ENCODE results near the gene LONRF2. TPM values are rescaled to one million over a fixed set of nuclear protein-coding genes. Genes with fewer than 3 reads are reported as not detected.

The LONRF2 gene
- total and polyA plus RNA-seq, 2 experiments from 2014 or later: 0.69 to 1.9 TPM

DNA sequence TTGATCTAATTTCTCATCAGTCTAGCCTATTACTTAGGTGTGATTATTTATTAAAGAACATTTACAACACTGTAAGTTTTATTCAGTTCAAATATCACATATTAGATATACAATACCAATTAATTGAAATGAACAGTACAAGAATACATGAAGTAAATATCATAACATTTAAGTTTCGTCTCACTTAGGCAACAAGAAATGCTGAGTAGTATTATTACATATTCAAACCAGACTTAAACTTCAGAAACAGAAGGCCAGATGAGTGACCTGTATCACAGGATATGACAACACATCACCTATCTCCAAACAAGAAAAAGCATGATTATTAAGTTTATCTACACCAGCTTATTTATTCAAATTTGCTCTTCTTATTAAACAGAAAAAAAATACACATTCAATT lies 48.9 kb downstream of the LONRF2 start:
- TF ChIP-seq, protein P1, sequence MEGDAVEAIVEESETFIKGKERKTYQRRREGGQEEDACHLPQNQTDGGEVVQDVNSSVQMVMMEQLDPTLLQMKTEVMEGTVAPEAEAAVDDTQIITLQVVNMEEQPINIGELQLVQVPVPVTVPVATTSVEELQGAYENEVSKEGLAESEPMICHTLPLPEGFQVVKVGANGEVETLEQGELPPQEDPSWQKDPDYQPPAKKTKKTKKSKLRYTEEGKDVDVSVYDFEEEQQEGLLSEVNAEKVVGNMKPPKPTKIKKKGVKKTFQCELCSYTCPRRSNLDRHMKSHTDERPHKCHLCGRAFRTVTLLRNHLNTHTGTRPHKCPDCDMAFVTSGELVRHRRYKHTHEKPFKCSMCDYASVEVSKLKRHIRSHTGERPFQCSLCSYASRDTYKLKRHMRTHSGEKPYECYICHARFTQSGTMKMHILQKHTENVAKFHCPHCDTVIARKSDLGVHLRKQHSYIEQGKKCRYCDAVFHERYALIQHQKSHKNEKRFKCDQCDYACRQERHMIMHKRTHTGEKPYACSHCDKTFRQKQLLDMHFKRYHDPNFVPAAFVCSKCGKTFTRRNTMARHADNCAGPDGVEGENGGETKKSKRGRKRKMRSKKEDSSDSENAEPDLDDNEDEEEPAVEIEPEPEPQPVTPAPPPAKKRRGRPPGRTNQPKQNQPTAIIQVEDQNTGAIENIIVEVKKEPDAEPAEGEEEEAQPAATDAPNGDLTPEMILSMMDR (IDR thresholded peaks at IDR 0.05; ENCODE audit: poor library complexity): no peak
- TF ChIP-seq EZH2phosphoT487 (IDR thresholded peaks at IDR 0.05; ENCODE audit: low read depth, severe bottlenecking, unreplicated experiment) (no peak), EZH2 (IDR thresholded peaks at IDR 0.05; ENCODE audit: borderline replicate concordance) (no peak)
- Histone ChIP-seq H3K27ac (no peak overlapping the region), H4K20me1 (ENCODE audit: insufficient read depth, poor library complexity, severe bottlenecking) (no peaks in the 10 kb centered on the region), H3K9me2 (replicated peaks; ENCODE audit: insufficient read depth) (no peaks in the 10 kb centered on the region), H3K4me1 (ENCODE audit: insufficient read depth) (peaks cover 19% of the 10 kb centered on the region), H3K79me2 (no peaks in the 10 kb centered on the region), H3K9me3 (ENCODE audit: low read depth) (no peaks in the 10 kb centered on the region), H3K4me3 (no peak overlapping the region), H3K36me3 (replicated peaks; ENCODE audit: insufficient read depth, low read depth) (no peaks in the 10 kb centered on the region), H3K27me3 (no peaks in the 10 kb centered on the region), H3K4me2 (no peak overlapping the region), H2AFZ (no peak overlapping the region)
- WGBS (ENCODE audit: low lambda C conversion rate, missing lambda C conversion rate): 91% methylated on average over 1 of the region's 1 CpG
- DNase-seq (ENCODE audit: low spot score): no peak

DNA sequence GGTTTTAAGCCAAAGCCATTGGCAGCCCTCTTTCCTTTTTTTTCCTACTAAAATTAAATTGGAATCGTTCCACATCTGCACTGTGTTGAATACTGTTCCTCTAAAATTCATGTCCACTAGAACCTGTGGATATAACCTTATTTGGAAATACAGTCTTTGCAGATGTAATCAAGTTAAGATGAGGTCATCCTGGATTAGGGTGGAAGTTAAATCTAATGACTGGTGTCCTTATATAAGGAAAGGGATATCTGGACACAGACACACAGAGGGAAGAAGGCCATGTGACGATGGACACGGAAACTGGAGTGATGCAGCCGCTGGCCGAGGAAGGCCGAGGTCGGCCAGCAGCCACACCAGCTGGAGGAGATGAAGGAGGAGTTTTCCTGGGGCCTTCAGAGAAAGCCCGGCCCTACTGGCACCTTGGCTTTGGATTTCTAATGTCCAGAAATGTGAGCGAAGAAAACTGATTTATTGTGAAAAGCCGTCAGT lies 49.4 kb downstream of the LONRF2 start:
- no peak overlapping the region for H3K4me3 ChIP-seq
- no peaks in the 10 kb centered on the region for H4K20me1 ChIP-seq (ENCODE audit: insufficient read depth, poor library complexity, severe bottlenecking)
- no peaks in the 10 kb centered on the region for H3K9me2 ChIP-seq (replicated peaks; ENCODE audit: insufficient read depth)
- no peak for DNase-seq (ENCODE audit: low spot score)
- H3K36me3 ChIP-seq (replicated peaks; ENCODE audit: insufficient read depth, low read depth): no peaks in the 10 kb centered on the region
- no peak overlapping the region for H2AFZ ChIP-seq
- H3K4me2 ChIP-seq: no peak overlapping the region
- peaks cover 21% of the 10 kb centered on the region for H3K4me1 ChIP-seq (ENCODE audit: insufficient read depth)
- H3K27ac ChIP-seq: no peak overlapping the region
- WGBS (ENCODE audit: low lambda C conversion rate, missing lambda C conversion rate): 95% methylated on average over 10 of the region's 10 CpGs
- H3K27me3 ChIP-seq: no peaks in the 10 kb centered on the region
- no peaks in the 10 kb centered on the region for H3K79me2 ChIP-seq
- H3K9me3 ChIP-seq (ENCODE audit: low read depth): no peaks in the 10 kb centered on the region
- TF ChIP-seq EZH2 (IDR thresholded peaks at IDR 0.05; ENCODE audit: borderline replicate concordance): no peak
- TF ChIP-seq EZH2phosphoT487 (IDR thresholded peaks at IDR 0.05; ENCODE audit: low read depth, severe bottlenecking, unreplicated experiment): no peak
- TF ChIP-seq, protein P1 (IDR thresholded peaks at IDR 0.05; ENCODE audit: poor library complexity): no peak

DNA sequence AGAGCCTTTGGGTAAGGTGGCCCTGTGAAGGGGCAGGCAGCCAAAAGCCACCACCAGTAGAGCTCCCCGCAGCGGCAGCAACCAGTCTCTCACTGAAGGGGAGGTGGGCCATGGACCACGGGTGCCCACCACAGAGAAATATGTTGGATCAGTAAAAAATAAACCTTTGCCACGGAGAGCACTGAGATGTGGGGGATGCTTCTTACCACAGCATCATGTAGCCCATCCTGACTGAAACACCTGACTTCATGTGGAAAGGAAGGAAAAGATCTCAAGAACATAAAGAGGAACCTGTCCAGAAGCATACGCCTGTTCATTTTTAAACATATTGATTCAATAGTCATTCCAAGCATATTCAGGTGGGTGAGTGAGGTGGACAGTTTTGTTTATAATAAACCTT lies 51.1 kb downstream of the LONRF2 start:
- no peak for DNase-seq (ENCODE audit: low spot score)
- H3K9me3 ChIP-seq (ENCODE audit: low read depth): no peaks in the 10 kb centered on the region
- H3K27me3 ChIP-seq: no peaks in the 10 kb centered on the region
- H3K4me1 ChIP-seq (ENCODE audit: insufficient read depth): peaks cover 24% of the 10 kb centered on the region
- H4K20me1 ChIP-seq (ENCODE audit: insufficient read depth, poor library complexity, severe bottlenecking): no peaks in the 10 kb centered on the region
- no peaks in the 10 kb centered on the region for H3K36me3 ChIP-seq (replicated peaks; ENCODE audit: insufficient read depth, low read depth)
- WGBS (ENCODE audit: low lambda C conversion rate, missing lambda C conversion rate): 93% methylated on average over 5 of the region's 5 CpGs
- no peak overlapping the region for H3K4me2 ChIP-seq
- H3K4me3 ChIP-seq: no peak overlapping the region
- no peaks in the 10 kb centered on the region for H3K79me2 ChIP-seq
- no peak overlapping the region for H2AFZ ChIP-seq
- H3K27ac ChIP-seq: no peak overlapping the region
- H3K9me2 ChIP-seq (replicated peaks; ENCODE audit: insufficient read depth): no peaks in the 10 kb centered on the region
- TF ChIP-seq EZH2phosphoT487 (IDR thresholded peaks at IDR 0.05; ENCODE audit: low read depth, severe bottlenecking, unreplicated experiment) (no peak), EZH2 (IDR thresholded peaks at IDR 0.05; ENCODE audit: borderline replicate concordance) (no peak)
- TF ChIP-seq, protein P1 (IDR thresholded peaks at IDR 0.05; ENCODE audit: poor library complexity): no peak

Data from hepatocyte (in vitro differentiated cells).